ENCODE data around the gene GLRX.
"Not testable (repeated sequence)": the region's sequence is repeated elsewhere in the genome, so short reads cannot be mapped to it uniquely, and the experiment has no call there.

GRCh38 chr5:95811461-95812073, 11.0 kb downstream of the GLRX start:
- TF ChIP-seq RAD21 (IDR thresholded peaks at IDR 0.05; ENCODE audit: low read length); POLR2A (IDR thresholded peaks at IDR 0.05; ENCODE audit: low read depth, low read length); CTCF (conservative IDR thresholded peaks at IDR 0.05; ENCODE audit: low read depth, low read length); RCOR1 (IDR thresholded peaks at IDR 0.05; ENCODE audit: insufficient replicate concordance, low read length); MAZ (IDR thresholded peaks at IDR 0.05; ENCODE audit: borderline replicate concordance, low read depth, low read length); CEBPB (IDR thresholded peaks at IDR 0.05; ENCODE audit: low read depth, low read length): not testable (repeated sequence)
